Effector memory CD4-positive, alpha-beta T cell (primary cell): Measurements from ENCODE around the gene CTNNA2.

Experiments
- DNase-seq, 3 donors: peaks; one replicate each; pipeline ENCODE4 v3.0.0-alpha.2; 2020
- H3K27ac ChIP-seq: 2 replicates; pipeline ENCODE4 v1.7.0; 2013; ENCODE audit warnings: mild to moderate bottlenecking, low read length, moderate library complexity; ENCODE audit not compliant: insufficient read depth, poor library complexity, severe bottlenecking
- H3K27me3 ChIP-seq: replicated peaks from 2 replicates; pipeline ENCODE4 v1.7.0; 2013; ENCODE audit warnings: mild to moderate bottlenecking, low read length; ENCODE audit not compliant: insufficient read depth, control insufficient read depth, poor library complexity, severe bottlenecking
- H3K36me3 ChIP-seq: 2 replicates; pipeline ENCODE4 v1.7.0; 2013; ENCODE audit warnings: mild to moderate bottlenecking, low read length, moderate library complexity; ENCODE audit not compliant: control insufficient read depth, insufficient read depth
- H3K4me1 ChIP-seq: 2 replicates; pipeline ENCODE4 v1.7.0; 2013; ENCODE audit warnings: low read length, mild to moderate bottlenecking; ENCODE audit not compliant: control insufficient read depth, insufficient read depth, poor library complexity, severe bottlenecking
- H3K4me3 ChIP-seq: 2 replicates; pipeline ENCODE4 v1.7.0; 2013; ENCODE audit warnings: low read length, low read depth, mild to moderate bottlenecking; ENCODE audit not compliant: insufficient read depth, poor library complexity, severe bottlenecking
- H3K9me3 ChIP-seq: 2 replicates; pipeline ENCODE4 v1.7.0; 2013; ENCODE audit warnings: mild to moderate bottlenecking, low read length, moderate library complexity; ENCODE audit not compliant: control insufficient read depth

The CTNNA2 gene

DNA sequence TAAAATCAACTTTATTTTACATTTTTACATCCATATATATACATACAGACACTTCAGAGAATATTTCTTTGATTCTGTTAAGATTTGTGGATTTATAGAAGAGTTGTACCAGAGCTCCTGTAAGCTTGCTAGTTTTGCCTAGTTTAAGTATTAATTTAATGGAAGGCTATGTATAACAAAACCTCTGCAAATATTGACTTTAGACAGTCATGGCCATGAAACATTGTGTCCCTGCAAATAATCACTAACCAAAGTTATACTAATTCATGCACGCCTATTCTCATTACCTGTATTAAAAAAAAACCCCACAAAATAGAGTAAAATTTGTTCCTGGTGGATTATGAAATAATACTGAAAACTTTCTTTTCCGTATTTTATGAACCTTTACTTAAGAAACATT lies 379.3 kb downstream of the CTNNA2 start:
- no peak for DNase-seq
- H3K36me3 ChIP-seq: no peaks in the 10 kb centered on the region

DNA sequence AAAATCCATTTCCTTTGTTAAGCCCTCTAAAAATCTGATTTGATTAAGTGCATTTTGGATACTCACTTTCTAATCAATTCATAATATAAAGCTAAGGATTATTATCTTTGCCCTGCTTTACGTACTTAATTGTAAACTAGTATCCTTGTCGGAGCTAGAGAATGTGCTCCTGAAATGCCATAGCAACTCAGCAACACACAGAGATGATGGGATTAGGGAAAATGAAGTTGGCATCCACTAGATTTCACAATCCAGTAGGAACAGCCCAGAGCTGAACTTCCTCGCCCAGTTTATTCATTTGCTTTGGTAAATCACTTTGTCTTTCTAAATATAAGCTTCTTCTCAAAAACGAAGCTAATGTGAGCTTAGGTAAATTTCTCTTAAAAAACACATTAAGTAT lies 386.3 kb downstream of the CTNNA2 start:
- Histone ChIP-seq H3K9me3 (no peaks in the 10 kb centered on the region), H3K36me3 (no peaks in the 10 kb centered on the region), H3K4me3 (no peak overlapping the region), H3K27ac (no peak overlapping the region), H3K27me3 (no peaks in the 10 kb centered on the region), H3K4me1 (no peaks in the 10 kb centered on the region)
- DNase-seq: no peak

More for the DNA sequence above, 379.3 kb downstream of the CTNNA2 start:
- H3K27ac ChIP-seq: no peak overlapping the region
- H3K4me1 ChIP-seq: no peaks in the 10 kb centered on the region
- no peak overlapping the region for H3K4me3 ChIP-seq
- H3K27me3 ChIP-seq: no peaks in the 10 kb centered on the region
- no peaks in the 10 kb centered on the region for H3K9me3 ChIP-seq

DNA sequence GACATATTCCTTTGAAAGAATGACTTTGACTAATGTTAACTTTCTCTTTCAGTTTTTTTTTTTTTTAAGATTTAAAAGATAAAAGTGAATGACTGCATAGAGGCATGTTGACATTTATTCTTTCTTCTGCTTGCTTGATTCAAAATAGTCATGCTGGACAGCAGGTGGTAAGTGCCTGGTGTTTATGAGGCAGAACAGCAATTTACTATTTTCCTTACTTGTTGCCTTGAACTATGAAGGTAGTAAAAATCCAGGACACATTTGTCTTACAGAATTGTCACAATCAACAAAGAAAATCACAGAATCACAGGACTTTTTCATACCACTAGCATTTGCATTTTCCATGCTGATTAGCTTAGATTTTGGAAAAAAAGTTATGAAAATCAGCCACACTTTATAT lies 388.3 kb downstream of the CTNNA2 start:
- no peaks in the 10 kb centered on the region for H3K36me3 ChIP-seq
- H3K4me1 ChIP-seq: no peaks in the 10 kb centered on the region
- no peak for DNase-seq
- H3K27me3 ChIP-seq: no peaks in the 10 kb centered on the region
- no peaks in the 10 kb centered on the region for H3K9me3 ChIP-seq
- H3K4me3 ChIP-seq: no peak overlapping the region
- H3K27ac ChIP-seq: no peak overlapping the region

DNA sequence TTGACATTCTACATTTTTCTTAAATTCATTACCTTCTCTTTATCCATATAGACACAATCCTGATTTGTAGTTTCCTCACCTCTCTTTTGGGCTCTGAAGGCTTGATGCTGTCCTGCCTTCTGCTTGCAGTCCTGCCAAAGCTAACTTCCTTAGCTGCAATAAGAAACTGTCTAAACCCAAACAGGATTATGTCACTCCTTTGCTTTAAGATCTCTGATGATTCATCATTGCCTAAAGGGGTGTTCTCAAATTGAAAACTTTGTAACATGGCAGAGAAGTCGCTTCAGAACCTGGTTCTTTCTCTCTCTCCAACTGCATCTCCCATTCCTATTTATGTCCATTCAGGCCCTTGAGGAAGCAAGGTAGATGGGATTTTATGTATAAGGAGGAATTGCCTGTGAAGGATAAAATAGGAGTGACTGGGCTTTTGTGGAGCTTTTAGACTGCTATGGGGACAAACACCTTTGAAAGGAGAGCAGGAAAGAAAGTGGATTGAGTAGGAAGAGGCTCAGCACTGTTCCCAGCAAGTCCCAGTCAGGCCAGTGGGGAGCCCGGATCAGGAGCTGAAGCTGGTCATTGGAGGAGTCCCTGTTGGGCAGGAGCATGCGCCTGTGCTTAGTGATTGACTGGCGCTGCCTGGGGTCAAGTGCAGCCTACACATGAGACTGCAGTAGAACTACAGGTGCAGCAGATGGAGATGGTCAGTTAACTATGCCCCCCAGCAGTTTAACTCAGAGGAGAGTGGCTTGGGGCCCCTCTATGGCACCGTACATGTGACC lies 390.6 kb downstream of the CTNNA2 start:
- Histone ChIP-seq H3K4me3 (no peak overlapping the region), H3K4me1 (no peaks in the 10 kb centered on the region), H3K36me3 (no peaks in the 10 kb centered on the region), H3K9me3 (no peaks in the 10 kb centered on the region), H3K27ac (no peak overlapping the region), H3K27me3 (no peaks in the 10 kb centered on the region)
- no peak for DNase-seq

- no peak for DNase-seq
- Histone ChIP-seq H3K27ac (no peak overlapping the region), H3K9me3 (no peaks in the 10 kb centered on the region), H3K4me3 (no peak overlapping the region), H3K4me1 (no peaks in the 10 kb centered on the region), H3K36me3 (no peaks in the 10 kb centered on the region), H3K27me3 (no peaks in the 10 kb centered on the region)
These were observed 393.5 kb downstream of the CTNNA2 start for GRCh38 chr2:79906139-79906890.

GRCh38 chr2:79909521-79909920 lies 396.7 kb downstream of the CTNNA2 start:
- DNase-seq: no peak
- Histone ChIP-seq H3K27me3 (no peaks in the 10 kb centered on the region), H3K4me1 (no peaks in the 10 kb centered on the region), H3K4me3 (no peak overlapping the region), H3K36me3 (no peaks in the 10 kb centered on the region), H3K9me3 (no peaks in the 10 kb centered on the region), H3K27ac (no peak overlapping the region)

DNA sequence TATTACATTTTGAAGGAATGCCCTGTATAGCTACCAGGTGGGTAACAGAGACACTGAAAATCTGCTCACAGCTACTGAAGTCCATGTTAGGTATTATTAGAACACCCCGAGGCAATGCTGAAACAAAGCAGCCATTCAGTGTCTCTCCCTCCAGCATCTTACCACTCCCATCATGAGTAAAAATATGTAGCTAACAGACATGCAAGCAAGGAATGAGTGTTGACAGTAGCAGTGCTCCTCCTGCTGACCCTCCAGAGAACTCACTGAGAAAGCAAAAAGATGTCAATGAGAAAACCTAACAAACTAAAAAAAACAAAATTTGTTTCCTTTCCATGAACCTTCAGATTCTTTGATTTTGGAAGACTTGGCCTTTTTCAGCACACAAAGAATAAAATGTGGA lies 397.8 kb downstream of the CTNNA2 start:
- no peaks in the 10 kb centered on the region for H3K9me3 ChIP-seq
- no peak overlapping the region for H3K27ac ChIP-seq
- no peaks in the 10 kb centered on the region for H3K27me3 ChIP-seq
- no peaks in the 10 kb centered on the region for H3K4me1 ChIP-seq
- DNase-seq: no peak
- no peak overlapping the region for H3K4me3 ChIP-seq
- no peaks in the 10 kb centered on the region for H3K36me3 ChIP-seq

GRCh38 chr2:79915455-79915854 lies 402.6 kb downstream of the CTNNA2 start:
- DNase-seq: no peak
- no peak overlapping the region for H3K27ac ChIP-seq
- H3K4me1 ChIP-seq: no peaks in the 10 kb centered on the region
- H3K36me3 ChIP-seq: no peaks in the 10 kb centered on the region
- H3K9me3 ChIP-seq: no peaks in the 10 kb centered on the region
- no peak overlapping the region for H3K4me3 ChIP-seq
- no peaks in the 10 kb centered on the region for H3K27me3 ChIP-seq

GRCh38 chr2:79916285-79916684 lies 403.4 kb downstream of the CTNNA2 start:
- Histone ChIP-seq H3K9me3 (no peaks in the 10 kb centered on the region), H3K36me3 (no peaks in the 10 kb centered on the region), H3K4me3 (no peak overlapping the region), H3K27me3 (no peaks in the 10 kb centered on the region), H3K4me1 (no peaks in the 10 kb centered on the region), H3K27ac (no peak overlapping the region)
- no peak for DNase-seq

- Histone ChIP-seq H3K4me3 (no peak overlapping the region), H3K27ac (no peak overlapping the region), H3K9me3 (no peaks in the 10 kb centered on the region), H3K36me3 (no peaks in the 10 kb centered on the region), H3K27me3 (no peaks in the 10 kb centered on the region), H3K4me1 (no peaks in the 10 kb centered on the region)
- DNase-seq: no peak
These were observed 407.7 kb downstream of the CTNNA2 start for GRCh38 chr2:79920512-79921076.
